ENCODE results near the gene UFD1. TPM values are rescaled to one million over a fixed set of nuclear protein-coding genes. Genes with fewer than 3 reads are reported as not detected.

Gene UFD1
- total RNA-seq, 1 experiment from 2014 or later: 62.3 TPM

DNA sequence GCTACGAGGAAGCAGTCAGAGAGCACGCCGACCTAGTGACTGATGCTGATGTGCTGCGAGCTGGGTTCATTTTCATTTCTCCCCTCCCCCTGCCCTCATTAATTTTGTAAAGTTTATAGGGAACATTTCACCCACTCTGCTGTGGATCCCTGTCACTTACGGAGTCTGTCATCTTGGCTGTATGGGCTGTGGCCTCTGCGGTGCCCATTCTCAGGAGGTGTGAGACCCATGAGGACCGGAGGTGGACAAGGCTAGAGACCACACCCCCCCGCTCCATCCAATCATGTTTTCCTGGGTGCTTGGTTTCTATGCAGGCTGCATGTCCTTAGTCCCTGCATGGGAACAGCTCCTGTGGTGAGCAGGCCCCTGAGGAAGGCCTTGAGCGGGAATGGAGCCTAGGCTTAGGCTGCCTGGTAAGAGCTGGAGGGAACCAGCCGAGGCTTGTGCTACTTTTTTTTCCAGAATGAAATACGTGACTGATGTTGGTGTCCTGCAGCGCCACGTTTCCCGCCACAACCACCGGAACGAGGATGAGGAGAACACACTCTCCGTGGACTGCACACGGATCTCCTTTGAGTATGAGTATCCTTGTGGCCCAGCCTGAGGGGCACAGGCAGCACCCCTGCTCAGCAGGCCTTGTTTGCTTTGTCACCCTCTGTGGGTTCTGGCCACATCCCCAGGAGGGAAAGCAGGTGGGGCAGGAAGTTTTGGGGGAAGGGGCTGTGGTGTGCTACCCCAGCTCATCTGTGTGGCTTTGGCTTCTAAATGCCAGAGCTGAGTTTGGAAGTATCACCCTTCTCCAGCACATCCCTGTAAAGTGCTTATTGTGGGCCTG is 26.1 kb upstream of the UFD1 start:
- no peak for DNase-seq (ENCODE audit: unreplicated experiment)
- CTCF ChIA-PET: interaction anchor here (0.7 to 1.0 kb wide), 3 partner anchors 9 to 121 kb away, joined by 3 to 4 read pairs (median 3); no protein-coding TSS in a partner anchor
- H3K36me3 Mint-ChIP-seq (ENCODE audit: insufficient read depth, unreplicated experiment): peaks cover 14% of the 10 kb centered on the region

DNA sequence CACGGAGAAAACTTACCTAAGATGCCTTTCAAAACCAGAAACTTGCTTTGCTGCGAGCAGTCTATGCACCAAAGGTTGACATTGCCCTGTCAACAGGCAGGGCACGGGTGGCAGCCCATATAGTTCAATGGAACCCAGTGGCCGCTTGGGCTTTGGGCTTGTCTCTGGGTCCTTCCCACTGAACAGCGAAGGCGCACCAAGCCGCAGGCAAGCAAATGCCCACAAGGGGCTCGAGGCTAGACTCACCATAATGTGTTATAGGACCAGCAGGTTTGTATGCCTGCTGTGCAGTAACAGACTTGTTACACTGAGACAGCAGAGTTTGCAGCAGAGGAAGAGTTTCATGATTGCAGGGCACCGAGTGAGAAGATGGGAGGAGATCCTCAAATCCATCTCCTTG is 24.9 kb upstream of the UFD1 start:
- POLR2A ChIA-PET: interaction anchor here (0.7 kb wide), 1 partner anchor 56 kb away, joined by 4 read pairs; no protein-coding TSS in a partner anchor
- TF ChIP-seq CTCF (IDR thresholded peaks at IDR 0.05; ENCODE audit: unreplicated experiment): no peak
- no peak for DNase-seq (ENCODE audit: unreplicated experiment)
- peaks cover 14% of the 10 kb centered on the region for H3K36me3 Mint-ChIP-seq (ENCODE audit: insufficient read depth, unreplicated experiment)
- intact Hi-C loops (cut with micrococcal nuclease): no loop called here
- CTCF ChIA-PET: interaction anchor here (0.8 kb wide), 1 partner anchor 241 kb away, joined by 4 read pairs; no protein-coding TSS in a partner anchor
- H3K4me3 Mint-ChIP-seq (ENCODE audit: unreplicated experiment): no peak overlapping the region
- no peaks in the 10 kb centered on the region for H3K4me1 Mint-ChIP-seq (ENCODE audit: insufficient read depth, unreplicated experiment)
- no peaks in the 10 kb centered on the region for H3K27me3 Mint-ChIP-seq (ENCODE audit: insufficient read depth, unreplicated experiment)
- no peaks in the 10 kb centered on the region for H3K9me3 Mint-ChIP-seq (ENCODE audit: unreplicated experiment)
- BruUV-seq (replicated peaks): no TSS peak
- H3K27ac Mint-ChIP-seq (ENCODE audit: low read depth, unreplicated experiment): no peak overlapping the region

More for the DNA sequence above, 26.1 kb upstream of the UFD1 start:
- H3K27ac Mint-ChIP-seq (ENCODE audit: low read depth, unreplicated experiment): no peak overlapping the region
- intact Hi-C loops (cut with micrococcal nuclease): no loop called here
- H3K4me1 Mint-ChIP-seq (ENCODE audit: insufficient read depth, unreplicated experiment): no peaks in the 10 kb centered on the region
- POLR2A ChIA-PET: no interaction called here
- TF ChIP-seq CTCF (IDR thresholded peaks at IDR 0.05; ENCODE audit: unreplicated experiment): no peak
- BruUV-seq (replicated peaks): no TSS peak
- no peaks in the 10 kb centered on the region for H3K9me3 Mint-ChIP-seq (ENCODE audit: unreplicated experiment)
- no peaks in the 10 kb centered on the region for H3K27me3 Mint-ChIP-seq (ENCODE audit: insufficient read depth, unreplicated experiment)
- H3K4me3 Mint-ChIP-seq (ENCODE audit: unreplicated experiment): no peak overlapping the region

DNA sequence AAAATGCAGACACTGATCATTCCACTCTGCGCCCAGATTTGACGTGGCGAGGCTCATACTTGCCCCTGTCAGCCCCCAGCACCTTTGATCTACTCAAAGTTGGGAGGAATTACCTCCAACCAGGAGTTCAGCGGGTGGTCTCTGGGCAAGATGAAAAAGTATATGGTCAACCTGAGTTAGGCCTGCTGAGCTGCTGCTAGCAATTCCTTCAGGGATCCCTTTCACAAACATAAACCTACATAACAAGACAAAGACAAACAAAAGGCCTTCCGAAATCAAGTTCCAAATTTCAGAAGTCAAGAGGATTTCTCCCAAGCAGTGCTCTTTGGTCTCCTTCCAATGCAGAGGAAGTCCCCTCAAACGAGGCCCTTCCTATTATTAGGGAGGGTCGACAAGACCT is 24.4 kb upstream of the UFD1 start:
- ChIA-PET POLR2A (interaction anchor here (0.6 kb wide), 1 partner anchor 71 kb away, joined by 3 read pairs; no protein-coding TSS in a partner anchor), CTCF (interaction anchor here (0.7 to 0.9 kb wide), 3 partner anchors 11 to 410 kb away, joined by 3 to 4 read pairs (median 4); no protein-coding TSS in a partner anchor)
- peaks cover 14% of the 10 kb centered on the region for H3K36me3 Mint-ChIP-seq (ENCODE audit: insufficient read depth, unreplicated experiment)
- H3K4me1 Mint-ChIP-seq (ENCODE audit: insufficient read depth, unreplicated experiment): no peaks in the 10 kb centered on the region
- H3K4me3 Mint-ChIP-seq (ENCODE audit: unreplicated experiment): no peak overlapping the region
- H3K27ac Mint-ChIP-seq (ENCODE audit: low read depth, unreplicated experiment): no peak overlapping the region
- intact Hi-C loops (cut with micrococcal nuclease): no loop called here
- no peaks in the 10 kb centered on the region for H3K27me3 Mint-ChIP-seq (ENCODE audit: insufficient read depth, unreplicated experiment)
- BruUV-seq (replicated peaks): no TSS peak
- H3K9me3 Mint-ChIP-seq (ENCODE audit: unreplicated experiment): no peaks in the 10 kb centered on the region
- DNase-seq (ENCODE audit: unreplicated experiment): no peak
- TF ChIP-seq CTCF (IDR thresholded peaks at IDR 0.05; ENCODE audit: unreplicated experiment): no peak

DNA sequence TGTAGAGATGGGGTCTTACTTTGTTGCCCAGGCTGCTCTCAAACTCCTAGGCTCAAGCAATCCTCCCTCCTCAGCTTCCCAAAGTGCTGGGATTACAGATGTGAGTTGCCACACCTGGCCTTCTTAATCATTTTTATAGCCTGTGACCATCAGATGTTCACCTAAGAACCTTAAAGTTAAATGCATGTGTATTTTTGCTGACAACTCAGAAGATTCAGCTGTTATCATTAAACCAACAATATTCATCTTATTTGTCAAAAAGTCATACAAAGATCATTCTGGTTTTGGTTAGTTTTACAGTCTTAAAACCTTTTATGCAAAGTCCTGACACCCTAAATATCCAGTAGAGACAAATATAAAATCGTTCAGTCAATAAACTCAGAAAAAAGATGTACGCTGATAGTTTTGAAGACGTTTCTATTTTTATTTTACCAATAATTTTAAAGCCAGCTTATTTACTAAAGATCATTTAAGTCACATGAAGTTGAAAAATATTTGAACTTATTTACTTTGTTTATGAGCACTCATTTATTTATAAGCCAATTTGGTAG is 23.0 kb upstream of the UFD1 start:
- Mint-ChIP-seq H3K36me3 (ENCODE audit: insufficient read depth, unreplicated experiment) (peaks cover 14% of the 10 kb centered on the region), H3K4me1 (ENCODE audit: insufficient read depth, unreplicated experiment) (peaks cover 6% of the 10 kb centered on the region), H3K27me3 (ENCODE audit: insufficient read depth, unreplicated experiment) (no peaks in the 10 kb centered on the region), H3K9me3 (ENCODE audit: unreplicated experiment) (no peaks in the 10 kb centered on the region), H3K4me3 (ENCODE audit: unreplicated experiment) (no peak overlapping the region), H3K27ac (ENCODE audit: low read depth, unreplicated experiment) (no peak overlapping the region)
- no TSS peak for BruUV-seq (replicated peaks)
- TF ChIP-seq CTCF (IDR thresholded peaks at IDR 0.05; ENCODE audit: unreplicated experiment): no peak
- ChIA-PET CTCF (interaction anchor here (0.6 to 1.5 kb wide), 3 partner anchors 59 to 159 kb away, joined by 3 to 4 read pairs (median 3); no protein-coding TSS in a partner anchor), POLR2A (no interaction called here)
- no peak for DNase-seq (ENCODE audit: unreplicated experiment)
- intact Hi-C loops (cut with micrococcal nuclease): no loop called here
